Myometrial cell (primary cell): ENCODE data around the gene INSL3. TPM values are rescaled to one million over a fixed set of nuclear protein-coding genes. Genes with fewer than 3 reads are reported as not detected.

Experiments used
- total RNA-seq: library from RNA; depleted of rRNA; stranded (reverse); fragments of >200 nt; gene quantifications from 2 replicates; pipeline ENCODE4 v1.2.3, GENCODE V29; 2015

INSL3 gene
- not detected in 2 replicates for total RNA-seq

GRCh38 chr19:17821190-17821589 lies at the start of gene INSL3:
INSL3 (minus strand) TSS chr19:17821519; CDS start chr19:17821506, 13 bp downstream.

GRCh38 chr19:17859533-17860330 lies 38.4 kb upstream of the INSL3 start, which contains the start of gene RPL18A:
RPL18A (plus strand) TSS chr19:17859910; CDS start chr19:17859957, 47 bp downstream.

GRCh38 chr19:17847538-17848366 lies 26.4 kb upstream of the INSL3 start, which contains the start of gene JAK3:
JAK3 (minus strand) TSS chr19:17847982; CDS start chr19:17844417, 3,565 bp downstream.

DNA sequence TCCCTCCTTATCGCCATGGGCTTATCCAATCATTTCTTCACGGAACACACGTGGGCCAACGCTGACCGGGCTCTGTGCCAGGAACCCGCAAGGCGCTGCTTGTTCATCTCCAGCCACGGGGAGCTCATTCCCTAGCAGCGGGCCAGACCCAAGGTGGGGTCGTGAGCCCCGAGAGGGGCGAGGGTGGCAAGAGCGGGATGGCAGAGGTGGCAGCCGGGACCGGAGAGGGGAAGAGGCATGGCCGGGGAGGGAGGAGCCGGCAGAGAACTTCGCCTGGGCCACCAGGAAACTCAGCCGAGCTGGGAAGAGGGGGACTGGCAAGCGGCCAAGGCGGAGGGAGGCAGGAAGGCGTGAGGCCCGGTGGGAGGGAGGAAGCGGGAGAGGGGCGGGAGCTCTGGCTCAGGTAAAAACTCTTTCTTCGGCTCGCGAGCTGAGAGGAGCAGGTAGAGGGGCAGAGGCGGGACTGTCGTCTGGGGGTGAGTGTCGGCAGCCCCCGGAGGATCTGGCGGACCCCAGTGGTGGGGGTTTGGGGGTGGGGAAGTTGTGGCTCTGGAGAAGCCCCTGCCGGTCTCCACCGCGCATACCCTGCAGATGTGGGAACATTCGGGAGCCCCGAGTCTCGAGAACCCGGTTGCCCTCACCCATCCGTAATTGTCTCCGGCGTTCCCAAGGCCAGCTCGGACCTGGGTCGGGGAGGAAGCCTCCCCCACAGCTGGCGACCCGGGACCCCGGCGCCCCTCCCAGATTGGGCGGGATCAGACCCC lies 26.4 kb downstream of the INSL3 start, which contains the start of gene B3GNT3:
B3GNT3 (plus strand) TSS at position 408 of the 764 bp plus-strand sequence. CDS start 12,670 bp downstream, outside the sequence.

Other genes with a start within 250 kb of the INSL3 start
- gene UNC13A, start 133.2 kb downstream of the INSL3 start, total RNA-seq: not detected in 2 replicates
- gene MAP1S, start 102.0 kb downstream of the INSL3 start, total RNA-seq: 23.2 and 60.5 TPM in 2 replicates
- gene FCHO1, start 70.0 kb downstream of the INSL3 start, total RNA-seq: 0.86 and 2.1 TPM in 2 replicates
- not detected in 2 replicates for gene B3GNT3, start 26.4 kb downstream of the INSL3 start, total RNA-seq
- 5.5 and 6.2 TPM in 2 replicates for gene JAK3, start 26.5 kb upstream of the INSL3 start, total RNA-seq
- gene RPL18A, start 38.4 kb upstream of the INSL3 start, total RNA-seq: 1,276 and 1,475 TPM in 2 replicates
- gene SLC5A5, start 50.4 kb upstream of the INSL3 start, total RNA-seq: not detected in 2 replicates
- 103 and 111 TPM in 2 replicates for gene CCDC124, start 111.5 kb upstream of the INSL3 start, total RNA-seq
- gene KCNN1, start 145.6 kb upstream of the INSL3 start, total RNA-seq: not detected in 2 replicates
- 8.3 and 14.7 TPM in 2 replicates for gene ARRDC2, start 186.7 kb upstream of the INSL3 start, total RNA-seq